Raji (cell line): ENCODE data around the gene EEPD1.

Experiments used
- POLR2A ChIP-seq: IDR thresholded peaks from 2 replicates; pipeline ENCODE4 v1.6.1; 2011; ENCODE audit warnings: low read depth, low read length, control low read depth; ENCODE audit not compliant: insufficient read depth

The EEPD1 gene

GRCh38 chr7:36199329-36199728, 46.3 kb downstream of the EEPD1 start:
- no peak for TF ChIP-seq POLR2A

DNA sequence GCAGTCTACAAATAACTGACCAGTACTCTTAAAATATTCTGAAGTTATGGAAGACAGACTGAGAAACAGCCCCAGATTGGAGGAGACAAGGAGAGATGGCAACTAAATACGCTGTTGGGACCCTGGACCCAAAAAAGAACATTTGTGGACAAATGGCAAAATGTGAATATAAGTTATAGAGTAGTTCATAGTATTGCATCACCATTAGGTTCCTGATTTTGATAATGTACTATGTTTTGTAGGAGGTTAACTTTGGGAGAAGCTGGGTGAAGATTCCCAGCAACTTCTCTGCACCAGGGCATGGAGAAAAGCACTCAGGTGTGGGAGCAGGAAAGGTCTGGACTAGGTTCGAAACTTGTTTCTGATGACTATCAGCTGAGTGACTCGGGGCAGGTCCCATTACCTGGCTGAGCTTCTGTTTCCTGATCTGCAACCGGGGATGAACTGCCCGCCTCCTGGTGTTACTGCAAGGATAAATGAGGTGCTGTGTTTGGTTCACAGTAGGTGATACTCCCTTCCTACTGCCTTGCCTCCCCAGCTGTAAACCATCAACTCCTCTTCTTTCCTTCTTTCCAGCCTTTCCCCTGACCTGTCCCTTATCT, 48.2 kb downstream of the EEPD1 start:
- no peak for TF ChIP-seq POLR2A

DNA sequence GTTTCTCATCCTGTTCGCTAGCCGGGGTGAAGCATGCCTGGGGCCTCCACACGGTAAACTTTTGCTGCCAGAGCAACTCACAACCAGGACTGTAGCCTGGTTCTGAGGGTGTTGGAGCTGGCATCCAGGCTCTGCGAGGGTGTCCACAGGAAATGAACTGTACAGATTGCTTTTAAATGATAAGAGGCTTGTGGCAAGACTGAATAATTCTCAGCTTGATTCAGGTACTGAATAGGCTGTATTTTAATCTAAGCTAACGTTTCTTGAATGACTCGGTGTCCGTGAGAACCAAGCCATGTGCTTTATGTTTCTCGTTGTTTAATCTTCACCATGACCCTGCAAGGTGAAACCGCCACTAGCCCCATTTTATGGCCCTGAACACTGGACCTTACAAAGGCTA, 49.3 kb downstream of the EEPD1 start:
- TF ChIP-seq POLR2A, result no peak

GRCh38 chr7:36203071-36203790, 50.2 kb downstream of the EEPD1 start:
- TF ChIP-seq POLR2A, result no peak

GRCh38 chr7:36204044-36204663, 51.1 kb downstream of the EEPD1 start:
- no peak for TF ChIP-seq POLR2A

DNA sequence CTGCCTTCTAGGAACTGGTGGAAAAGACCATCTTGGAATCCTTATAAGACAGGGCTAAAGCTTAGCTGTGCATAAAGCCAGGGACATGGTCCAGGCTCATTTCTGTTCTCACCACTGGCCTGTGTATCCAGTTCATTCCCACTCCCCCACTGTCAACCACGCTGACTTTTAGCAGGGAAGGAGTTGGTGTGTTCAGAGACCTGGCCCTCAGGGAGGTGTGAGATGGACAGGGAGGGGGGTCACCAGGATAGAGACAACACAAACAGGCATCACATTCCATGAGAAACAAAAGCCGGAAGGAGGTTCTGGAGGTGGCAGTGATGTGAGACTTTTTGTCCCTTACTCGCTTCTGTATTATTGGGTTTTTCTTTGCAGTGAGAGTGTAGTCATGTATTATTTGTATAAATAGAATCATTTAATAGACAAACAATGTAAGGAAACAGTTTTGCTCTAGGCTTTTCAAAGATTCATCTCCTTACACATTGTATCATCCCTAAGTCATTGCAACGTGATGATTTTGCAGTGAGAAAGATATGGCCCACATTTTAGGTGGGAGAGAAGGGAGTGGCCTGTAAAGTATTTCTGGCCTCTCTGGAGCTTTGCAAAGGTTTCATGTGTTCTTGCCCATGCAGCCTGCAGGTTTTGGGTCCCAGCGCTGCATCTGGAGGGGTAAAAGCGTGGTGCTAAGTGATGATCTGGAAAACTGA, 52.0 kb downstream of the EEPD1 start:
- TF ChIP-seq POLR2A, result no peak

- TF ChIP-seq POLR2A, result no peak
Measured at GRCh38 chr7:36205803-36206202, 52.7 kb downstream of the EEPD1 start.

DNA sequence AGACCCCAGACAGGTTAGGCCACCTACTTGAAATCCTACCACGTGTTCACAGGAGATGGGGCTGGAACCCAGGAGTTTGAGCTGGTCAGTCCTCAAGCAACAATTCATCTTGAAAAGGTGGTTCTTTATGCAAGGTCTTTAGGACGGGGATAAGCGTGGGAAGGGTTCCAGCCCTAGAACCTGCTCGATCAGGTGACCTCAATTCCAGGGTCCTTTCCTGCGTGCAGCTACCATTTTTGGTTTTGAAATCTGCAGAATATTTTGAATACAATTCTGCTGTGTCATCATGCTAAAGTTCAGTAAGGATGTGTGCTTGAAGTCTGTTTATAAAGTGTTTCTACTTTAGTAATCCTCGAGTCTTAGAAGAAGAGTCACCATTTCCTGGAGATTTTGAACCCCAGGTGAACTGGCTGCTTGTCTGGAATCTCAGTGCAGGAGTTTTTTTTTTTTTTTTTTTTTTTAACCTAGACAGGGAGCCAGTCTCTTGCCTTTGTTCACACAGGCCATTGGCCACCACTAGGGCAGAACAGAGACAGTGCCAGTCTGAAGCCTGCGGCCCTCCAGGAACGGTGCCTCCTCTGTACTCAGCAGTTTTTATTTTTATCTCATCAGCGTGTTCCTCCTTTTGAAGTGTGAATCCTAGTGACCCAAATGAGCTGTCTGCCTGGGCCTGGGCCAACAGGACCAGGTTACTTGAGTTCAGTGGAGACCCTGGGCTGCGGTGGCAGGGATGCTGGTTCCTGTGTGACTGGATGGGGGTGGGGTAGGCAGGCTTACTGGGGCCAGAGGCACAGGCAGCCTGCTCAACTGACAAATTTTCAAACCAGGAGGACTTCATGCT, 54.6 kb downstream of the EEPD1 start:
- no peak for TF ChIP-seq POLR2A

DNA sequence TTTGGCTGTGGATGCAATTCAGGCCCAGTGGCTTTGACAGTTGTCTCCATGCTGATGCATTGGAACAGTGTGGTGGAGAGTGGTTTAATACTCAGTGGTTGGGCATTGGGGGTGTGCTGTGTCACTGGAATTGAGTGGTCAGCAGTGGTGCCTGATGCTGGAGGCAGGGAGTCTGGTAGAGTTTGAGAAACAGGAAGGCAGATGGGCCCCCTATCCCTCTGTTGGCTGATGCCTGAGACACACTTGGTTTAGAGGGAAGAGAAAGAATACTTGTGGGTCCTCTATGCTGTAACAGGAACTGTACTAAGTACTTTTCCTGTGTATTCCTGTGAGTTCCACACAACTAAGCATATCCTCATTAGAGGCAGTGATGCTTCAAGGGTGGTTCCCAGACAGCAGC, 55.4 kb downstream of the EEPD1 start:
- no peak for TF ChIP-seq POLR2A

GRCh38 chr7:36208997-36209813, 56.2 kb downstream of the EEPD1 start:
- no peak for TF ChIP-seq POLR2A

DNA sequence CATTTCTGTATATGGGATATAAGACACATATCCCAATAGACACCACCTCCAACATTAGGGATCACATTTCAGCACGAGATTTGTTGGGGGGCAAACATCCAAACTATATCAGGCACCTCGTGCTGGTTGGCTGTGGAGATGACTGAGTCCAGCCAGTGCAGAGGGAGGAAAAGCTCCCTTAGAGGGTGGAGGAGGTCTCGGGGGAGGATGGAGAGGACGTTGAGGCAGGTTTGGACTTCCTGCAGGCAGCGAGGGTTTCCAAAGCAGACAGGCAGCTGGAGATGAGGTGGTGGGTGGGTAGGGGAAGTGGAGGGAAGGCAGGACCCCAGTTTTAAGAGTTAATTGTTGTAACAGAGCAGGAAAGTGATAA, 56.7 kb downstream of the EEPD1 start:
- no peak for TF ChIP-seq POLR2A

- no peak for TF ChIP-seq POLR2A
Measured at GRCh38 chr7:36210291-36210922, 57.4 kb downstream of the EEPD1 start.

- TF ChIP-seq POLR2A, result no peak
Measured at GRCh38 chr7:36214608-36215456, 61.8 kb downstream of the EEPD1 start.
